NT2/D1 (cell line): ENCODE data around the gene HBE1.

Experiments
- SUZ12 ChIP-seq: IDR thresholded peaks from 2 replicates; pipeline ENCODE4 v1.6.1; 2011; ENCODE audit not compliant: insufficient read length, insufficient read depth; ENCODE audit errors: extremely low read depth
- ZNF274 ChIP-seq: IDR thresholded peaks from 2 replicates; pipeline ENCODE4 v1.6.1; 2011; ENCODE audit warnings: mild to moderate bottlenecking, low read depth, low read length

DNA sequence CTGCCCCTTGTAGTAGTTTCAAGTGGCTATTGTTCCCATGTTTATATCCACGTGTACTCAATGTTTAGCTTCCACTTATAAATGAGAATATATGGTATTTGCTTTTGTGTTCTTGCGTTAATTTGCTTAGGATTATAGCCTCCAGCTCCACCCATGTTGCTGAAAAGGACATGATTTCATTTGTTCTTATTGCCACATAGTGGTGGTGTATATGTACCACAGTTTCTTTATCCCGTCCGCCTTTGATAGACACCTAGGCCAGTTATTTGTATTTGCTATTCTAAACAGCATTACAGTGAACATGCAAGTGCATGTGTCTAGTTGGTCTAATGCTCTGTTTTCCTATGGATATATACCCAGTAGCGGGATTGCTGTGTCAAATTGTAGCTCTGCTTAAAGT, 47.5 kb upstream of the HBE1 start:
- TF ChIP-seq ZNF274 (no peak), SUZ12 (no peak)
